ENCODE results near the gene LETM1.

GRCh38 chr4:1873291-1873690 lies 17.3 kb upstream of the LETM1 start:
- TF ChIP-seq CTCF (IDR thresholded peaks at IDR 0.05) (no peak), POLR2A (IDR thresholded peaks at IDR 0.05) (no peak), POLR2AphosphoS5 (IDR thresholded peaks at IDR 0.05; ENCODE audit: insufficient read depth in 1 of 2, low read depth in 1 of 2) (no peak)
